SW 1271 (cell line): Measurements from ENCODE around the gene AKR1C4.

Experiments used
- DNase-seq, 2 experiments: peaks; one replicate each; lab custom pipeline; 2025; lab: John Stamatoyannopoulos, UW

Gene AKR1C4

GRCh38 chr10:5266804-5267203 is 70.2 kb downstream of the AKR1C4 start:
- DNase-seq = no peak

GRCh38 chr10:5268234-5268633 is 71.6 kb downstream of the AKR1C4 start:
- DNase-seq = no peak
